Nephron progenitor cell (in vitro differentiated cells): ENCODE results near the gene KRTAP10-5.

ENCODE experiments used
- DNase-seq: peaks from one replicate; pipeline ENCODE4 v3.0.0; 2021
- H3K27ac Mint-ChIP-seq: 2 replicates; pipeline ENCODE4 v1.8.0; 2021; ENCODE audit warnings: mild to moderate bottlenecking, moderate library complexity, mixed read lengths
- H3K27me3 Mint-ChIP-seq: 2 replicates; pipeline ENCODE4 v1.8.0; 2021; ENCODE audit warnings: mild to moderate bottlenecking, low read depth, mixed read lengths; ENCODE audit not compliant: poor library complexity
- H3K36me3 Mint-ChIP-seq: 2 replicates; pipeline ENCODE4 v1.8.0; 2021; ENCODE audit warnings: low read depth, mixed read lengths
- H3K4me1 Mint-ChIP-seq: 2 replicates; pipeline ENCODE4 v1.8.0; 2021; ENCODE audit warnings: mixed read lengths
- H3K4me3 Mint-ChIP-seq: 2 replicates; pipeline ENCODE4 v1.8.0; 2021; ENCODE audit warnings: mild to moderate bottlenecking, moderate library complexity, mixed read lengths
- H3K9me3 Mint-ChIP-seq: 2 replicates; pipeline ENCODE4 v1.8.0; 2021; ENCODE audit warnings: mild to moderate bottlenecking, moderate library complexity, mixed read lengths
- CTCF ChIP-seq: fragments of 200-600 bp; sonication (generic); IDR thresholded peaks from 2 replicates; pipeline ENCODE4 v1.5.0; 2021; ENCODE audit warnings: antibody characterized with exemption

The KRTAP10-5 gene

DNA sequence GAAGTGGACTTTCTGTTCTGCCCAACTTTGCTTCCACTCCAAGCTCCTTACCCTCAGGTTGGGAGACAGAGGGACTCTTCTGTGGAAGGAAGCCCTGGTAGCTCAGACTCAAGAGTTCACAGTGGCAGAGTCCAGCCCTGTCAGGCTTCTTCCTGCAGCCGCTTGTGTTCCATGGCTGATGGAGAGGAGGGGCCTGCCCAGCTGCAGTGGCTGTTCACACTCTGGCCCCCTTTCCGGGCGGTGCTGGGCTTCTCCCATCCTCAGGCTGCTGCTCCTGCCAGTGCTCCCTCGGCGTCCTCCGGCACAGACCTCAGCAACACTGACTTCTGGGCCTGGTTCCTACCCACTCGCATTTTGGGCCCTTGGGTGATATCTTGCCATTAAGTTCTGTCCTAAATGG lies 44.4 kb downstream of the KRTAP10-5 start:
- no peak for DNase-seq
- Mint-ChIP-seq H3K4me1 (peaks cover 19% of the 10 kb centered on the region), H3K4me3 (no peak overlapping the region)

GRCh38 chr21:44534688-44535087 lies 45.7 kb downstream of the KRTAP10-5 start:
- TF ChIP-seq CTCF = no peak
- H3K4me3 Mint-ChIP-seq = no peak overlapping the region
- no peaks in the 10 kb centered on the region for H3K9me3 Mint-ChIP-seq
- H3K4me1 Mint-ChIP-seq = peaks cover 10% of the 10 kb centered on the region
- DNase-seq = no peak
- H3K27ac Mint-ChIP-seq = peak overlapping the region; percentile 39
- H3K36me3 Mint-ChIP-seq = no peaks in the 10 kb centered on the region
- peaks cover 11% of the 10 kb centered on the region for H3K27me3 Mint-ChIP-seq

More for the DNA sequence above, 44.4 kb downstream of the KRTAP10-5 start:
- peaks cover 7% of the 10 kb centered on the region for H3K27me3 Mint-ChIP-seq
- TF ChIP-seq CTCF = no peak
- no peaks in the 10 kb centered on the region for H3K9me3 Mint-ChIP-seq
- H3K36me3 Mint-ChIP-seq = no peaks in the 10 kb centered on the region
- no peak overlapping the region for H3K27ac Mint-ChIP-seq

- Mint-ChIP-seq H3K4me1 (peaks cover 5% of the 10 kb centered on the region), H3K4me3 (no peak overlapping the region), H3K36me3 (no peaks in the 10 kb centered on the region), H3K9me3 (no peaks in the 10 kb centered on the region), H3K27me3 (peaks cover 8% of the 10 kb centered on the region), H3K27ac (no peak overlapping the region)
- no peak for TF ChIP-seq CTCF
- DNase-seq = no peak
Measured at GRCh38 chr21:44533891-44534627, 46.3 kb downstream of the KRTAP10-5 start.

DNA sequence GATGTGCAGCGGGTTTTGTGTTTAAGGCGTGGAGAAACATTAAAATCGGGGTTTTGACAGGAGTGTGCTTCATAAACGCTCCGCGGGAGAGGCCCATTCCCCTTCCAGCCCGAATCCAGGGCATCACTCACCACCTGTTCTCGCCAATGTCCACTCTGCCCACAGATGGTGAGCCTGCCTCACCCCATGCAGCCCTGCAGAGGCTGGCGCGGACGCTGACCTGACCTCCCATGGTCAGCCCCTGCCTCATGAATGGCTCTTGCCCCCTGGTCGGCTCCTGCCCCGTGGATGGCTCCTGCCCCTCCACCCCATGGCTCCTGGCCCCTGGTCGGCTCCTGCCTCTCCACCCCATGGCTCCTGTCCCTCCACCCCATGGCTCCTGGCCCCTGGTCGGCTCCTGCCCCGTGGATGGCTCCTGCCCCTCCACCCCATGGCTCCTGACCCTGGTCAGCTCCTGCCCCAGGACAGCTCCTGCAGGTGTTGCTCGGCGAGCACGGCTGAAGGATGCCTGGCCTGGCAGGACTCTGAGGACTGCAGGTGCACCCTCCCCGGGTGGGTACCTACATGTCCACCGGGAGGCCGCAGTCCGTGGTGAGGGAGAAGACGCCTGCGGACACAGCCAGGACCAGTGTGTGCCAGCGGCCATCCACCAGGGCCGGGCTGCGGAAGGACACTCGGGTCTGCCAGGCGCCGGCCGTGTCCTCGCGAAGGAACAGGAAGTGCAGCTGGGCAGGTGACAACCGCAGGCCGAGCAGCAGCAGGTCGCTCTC lies 47.1 kb downstream of the KRTAP10-5 start:
- H3K36me3 Mint-ChIP-seq = no peaks in the 10 kb centered on the region
- H3K9me3 Mint-ChIP-seq = no peaks in the 10 kb centered on the region
- H3K27me3 Mint-ChIP-seq = peaks cover 8% of the 10 kb centered on the region
- H3K4me3 Mint-ChIP-seq = no peak overlapping the region
- no peak for DNase-seq
- H3K27ac Mint-ChIP-seq = no peak overlapping the region
- TF ChIP-seq CTCF = no peak
- H3K4me1 Mint-ChIP-seq = no peaks in the 10 kb centered on the region

DNA sequence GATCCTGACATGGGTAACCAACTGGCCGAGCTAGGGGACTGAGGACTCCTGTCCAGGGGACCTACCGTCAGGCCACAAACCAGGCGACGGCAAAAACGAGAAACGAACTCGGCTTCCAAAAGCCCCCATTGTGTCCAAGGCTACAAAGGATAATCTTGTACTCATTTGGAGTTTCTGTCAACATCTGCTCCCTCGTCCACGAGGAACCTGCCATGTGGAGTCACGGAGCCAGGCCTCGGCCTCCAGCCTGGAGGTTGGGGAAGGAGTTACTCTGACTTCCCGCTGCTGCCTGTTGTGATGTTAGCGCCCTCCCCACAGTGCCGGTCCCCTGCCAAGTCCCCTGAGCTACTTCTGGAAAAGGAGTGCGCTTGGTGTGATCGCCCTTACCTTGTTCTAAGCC lies 47.7 kb downstream of the KRTAP10-5 start:
- no peak for DNase-seq
- H3K27me3 Mint-ChIP-seq = peaks cover 8% of the 10 kb centered on the region
- no peaks in the 10 kb centered on the region for H3K9me3 Mint-ChIP-seq
- no peaks in the 10 kb centered on the region for H3K4me1 Mint-ChIP-seq
- TF ChIP-seq CTCF = no peak
- H3K27ac Mint-ChIP-seq = no peak overlapping the region
- no peaks in the 10 kb centered on the region for H3K36me3 Mint-ChIP-seq
- H3K4me3 Mint-ChIP-seq = no peak overlapping the region
